Measurements from ENCODE around the gene TMED4.

DNA sequence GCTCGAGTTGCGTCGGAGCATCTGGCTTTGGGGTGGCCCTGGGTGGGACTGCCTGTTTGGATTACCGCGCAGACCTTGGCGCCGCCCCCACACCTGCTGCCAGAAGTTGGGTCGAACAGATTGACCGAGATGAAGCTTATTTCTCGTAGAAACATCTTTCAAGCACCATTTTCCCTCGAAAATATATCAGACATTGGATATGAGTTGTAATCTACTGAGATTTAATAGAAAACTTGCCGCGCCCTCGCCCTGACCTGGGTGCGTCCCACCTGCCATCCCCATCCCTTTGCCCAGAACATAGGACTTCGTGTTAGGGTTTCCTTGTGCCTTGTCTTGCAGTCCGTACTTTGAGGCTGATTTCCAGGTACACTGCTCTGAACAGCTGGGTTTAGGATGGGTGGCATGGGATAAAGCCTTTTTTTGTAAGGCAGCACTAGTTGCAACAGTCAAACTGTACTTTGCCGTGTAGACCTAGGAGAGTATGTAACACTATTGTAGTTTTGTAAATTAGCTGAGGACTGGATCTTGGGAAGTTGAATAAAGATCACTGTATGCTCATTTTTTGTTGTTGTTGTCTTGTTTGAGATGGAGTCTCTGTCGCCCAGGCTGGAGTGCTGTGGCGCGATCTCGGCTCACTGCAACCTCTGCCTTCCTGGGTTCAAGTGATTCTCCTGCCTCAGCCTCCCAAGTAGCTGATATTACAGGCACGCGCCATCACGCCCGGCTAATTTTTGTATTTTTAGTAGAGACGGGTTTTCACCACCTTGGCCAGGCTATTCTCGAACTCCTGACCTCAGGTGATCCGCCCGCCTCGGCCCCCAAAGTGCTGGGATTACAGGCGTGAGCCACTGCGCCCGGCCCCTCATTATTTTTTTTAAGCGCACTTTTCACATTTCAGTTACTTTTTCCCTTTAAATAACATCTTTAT, 25.4 kb upstream of the TMED4 start:
- TF ChIP-seq CTCF (IDR thresholded peaks at IDR 0.05) (no peak), POLR2AphosphoS5 (IDR thresholded peaks at IDR 0.05) (no peak), EP300 (IDR thresholded peaks at IDR 0.05; ENCODE audit: low read depth) (no peak)

All from transverse colon (tissue), 4 donors.